H1 (cell line): ENCODE data around the gene SMIM1. TPM values are rescaled to one million over a fixed set of nuclear protein-coding genes. Genes with fewer than 3 reads are reported as not detected.

ENCODE experiments used
- ASH2L ChIP-seq: fragments of 200-600, 300-600 bp; sonication (generic); IDR thresholded peaks from one replicate; pipeline ENCODE4 v1.7.1; 2017; ENCODE audit warnings: low read length
- CBX8 ChIP-seq: fragments of 300-800, 300-1000 bp; sonication (generic); IDR thresholded peaks from 2 replicates; pipeline ENCODE4 v1.7.1; 2016; ENCODE audit warnings: low read depth, low read length, borderline replicate concordance
- KDM1A ChIP-seq: fragments of 200-600, 300-600 bp; sonication (generic); IDR thresholded peaks from 2 replicates; pipeline ENCODE4 v1.7.1; 2016; ENCODE audit warnings: mild to moderate bottlenecking, low read length, borderline replicate concordance
- POU5F1 ChIP-seq: IDR thresholded peaks from 2 replicates; pipeline ENCODE4 v1.6.1; 2011; ENCODE audit warnings: low read depth, mild to moderate bottlenecking, low read length, moderate library complexity
- RAD21 ChIP-seq, 2 experiments: IDR thresholded peaks in 1 of 2; conservative IDR thresholded peaks in 1 of 2; 2 replicates each; pipeline ENCODE4 v1.6.1; 2011; ENCODE audit warnings: low read depth in 2 of 2, low read length in 2 of 2, improper control_type of control experiment in 1 of 2, inconsistent platforms in 1 of 2, mild to moderate bottlenecking in 1 of 2, moderate library complexity in 1 of 2
- SP2 ChIP-seq: IDR thresholded peaks from 2 replicates; pipeline ENCODE4 v1.6.1; 2012; ENCODE audit warnings: mild to moderate bottlenecking, low read length, inconsistent platforms
- TCF12 ChIP-seq: IDR thresholded peaks from 2 replicates; pipeline ENCODE4 v1.6.1; 2011; ENCODE audit warnings: low read depth, mild to moderate bottlenecking, low read length
- polyA plus RNA-seq, 7 experiments: library from polyadenylated mRNA; depleted of rRNA in 3 of 7; stranded (reverse) in 5 of 7; unstranded in 2 of 7; fragments of >200 nt in 5 of 7; fragments of 200-250 nt in 2 of 7; gene quantifications; 1 replicate in 5 of 7; 2 replicates in 1 of 7; 4 replicates in 1 of 7; pipeline versions ENCODE4 v1.2.1 to v1.2.3, GENCODE V29; 2011 to 2013; ENCODE audit warnings: missing spikeins in 2 of 7, mixed read lengths in 2 of 7
- total RNA-seq: library from RNA; stranded (reverse); fragmentation: NEBNext Ultra II Directional; extraction: Animal tissue kit (Norgen Biotek cat#: 25700); gene quantifications from 2 replicates; pipeline ENCODE4 v1.2.1, GENCODE V29; 2021

The SMIM1 gene
- total and polyA plus RNA-seq, 2 of the 8 experiments (the other 6 are each of a cell fraction or from before 2014, with no cell fraction given), result 7.7 to 9.7 TPM

- TF ChIP-seq ASH2L, result no peak
- no peak for TF ChIP-seq SP2
- no peak for TF ChIP-seq TCF12
- no peak for TF ChIP-seq CBX8
- TF ChIP-seq RAD21 (IDR thresholded peaks at IDR 0.05 in 1 of 2, conservative IDR thresholded peaks at IDR 0.05 in 1 of 2; ENCODE audit: low read depth in 2 of 2, low read length in 2 of 2), result no peak
- TF ChIP-seq KDM1A, result no peak
- TF ChIP-seq POU5F1, result no peak
Measured at GRCh38 chr1:3767328-3767925, 5.1 kb upstream of the SMIM1 start (continued).
